A549 (cell line): ENCODE measurements around the gene CERS6. TPM values are rescaled to one million over a fixed set of nuclear protein-coding genes. Genes with fewer than 3 reads are reported as not detected.

Source experiments
- ATAC-seq, 2 experiments: fragments of 200-7000 bp in 1 of 2; fragments of >200 bp in 1 of 2; cut with Nextera tagmentation in 1 of 2; cut with Tn5 transposase in 1 of 2; 3 replicates each; pipeline versions ENCODE4 v1.8.0 to v1.9.1; 2018 to 2020; ENCODE audit warnings: mild to moderate bottlenecking in 1 of 2, moderate library complexity in 1 of 2
- CTCF ChIA-PET: fragments of 300-600 bp; sonication (Branson Sonifier 250); formaldehyde crosslinking; extraction: SDS; loops from one replicate; lab custom pipeline; 2021; ENCODE audit warnings: antibody characterized with exemption, inconsistent platforms; lab: Yijun Ruan, JAX
- POLR2A ChIA-PET: fragments of 350-600 bp; formaldehyde crosslinking; extraction: SDS; loops from one replicate; lab custom pipeline; 2021; ENCODE audit warnings: antibody characterized with exemption, inconsistent platforms; lab: Yijun Ruan, JAX
- DNase-seq, 2 experiments: peaks; one replicate each; pipeline versions ENCODE4 v3.0.0 to v3.0.0-alpha.2; 2011 to 2016; ENCODE audit warnings: low read depth in 1 of 2, low spot score in 1 of 2
- FAIRE-seq: peaks from 2 replicates; lab custom pipeline; 2011; peaks lifted over from hg19 to GRCh38; lab: Jason Lieb, UNC
- H3K27ac ChIP-seq, 2 experiments: fragments of >200 bp; sonication (Bioruptor Twin); formaldehyde crosslinking; 3 replicates each; pipeline ENCODE4 v1.5.1; 2016 to 2017
- H3K4me1 ChIP-seq: fragments of >200 bp; sonication (Bioruptor Twin); formaldehyde crosslinking; 3 replicates; pipeline ENCODE4 v1.6.1; 2016
- H3K4me2 ChIP-seq: fragments of >200 bp; sonication (Bioruptor Twin); formaldehyde crosslinking; 3 replicates; pipeline ENCODE4 v1.6.1; 2016
- H3K4me3 ChIP-seq: fragments of >200 bp; sonication (Bioruptor Twin); formaldehyde crosslinking; 3 replicates; pipeline ENCODE4 v1.5.1; 2016
- H3K9me3 ChIP-seq: fragments of >200 bp; sonication (Bioruptor Twin); formaldehyde crosslinking; 3 replicates; pipeline ENCODE4 v1.6.1; 2016
- CBX8 ChIP-seq: fragments of 200-600 bp; sonication (generic); IDR thresholded peaks from 2 replicates; pipeline ENCODE4 v1.6.1; 2016
- CTCF ChIP-seq: fragments of >200 bp; sonication (Bioruptor Twin); formaldehyde crosslinking; IDR thresholded peaks from 3 replicates; pipeline ENCODE4 v1.5.1; 2016
- EHMT2 ChIP-seq: fragments of 200-600 bp; sonication (generic); IDR thresholded peaks from 2 replicates; pipeline ENCODE4 v1.6.1; 2016; ENCODE audit warnings: antibody characterized with exemption, low read depth, mild to moderate bottlenecking, moderate library complexity
- EP300 ChIP-seq, 2 experiments: fragments of >200 bp; sonication (Bioruptor Twin); formaldehyde crosslinking; IDR thresholded peaks; 2 replicates in 1 of 2; 3 replicates in 1 of 2; pipeline ENCODE4 v1.6.1; 2016 to 2017
- FOXS1 ChIP-seq: fragments of 250-450 bp; sonication (Bioruptor Pico); IDR thresholded peaks from 2 replicates; pipeline ENCODE4 v1.5.0; 2020; ENCODE audit warnings: mild to moderate bottlenecking, moderate library complexity
- GATA3 ChIP-seq: IDR thresholded peaks from 2 replicates; pipeline ENCODE4 v1.6.1; 2012; ENCODE audit warnings: borderline replicate concordance
- HDAC2 ChIP-seq: fragments of 200-600 bp; sonication (generic); IDR thresholded peaks from 2 replicates; pipeline ENCODE4 v1.6.1; 2016
- HES2 ChIP-seq: fragments of >200 bp; sonication (Bioruptor Twin); formaldehyde crosslinking; IDR thresholded peaks from 2 replicates; pipeline ENCODE4 v1.6.1; 2016
- HEYL ChIP-seq: fragments of 250-450 bp; sonication (Bioruptor Pico); IDR thresholded peaks from 2 replicates; pipeline ENCODE4 v1.8.0; 2021; ENCODE audit warnings: mild to moderate bottlenecking, moderate library complexity
- HOXB13 ChIP-seq: fragments of 250-450 bp; sonication (Bioruptor Pico); IDR thresholded peaks from 2 replicates; pipeline ENCODE4 v1.5.0; 2020; ENCODE audit warnings: low read depth, mild to moderate bottlenecking, moderate library complexity
- KDM1A ChIP-seq: fragments of 200-600 bp; sonication (generic); IDR thresholded peaks from 2 replicates; pipeline ENCODE4 v1.6.1; 2016; ENCODE audit warnings: low read depth, mild to moderate bottlenecking
- KDM5A ChIP-seq: fragments of 200-600 bp; sonication (generic); IDR thresholded peaks from 2 replicates; pipeline ENCODE4 v1.6.1; 2016; ENCODE audit warnings: antibody characterized with exemption, mild to moderate bottlenecking
- MAZ ChIP-seq: fragments of 150-350 bp; IDR thresholded peaks from 2 replicates; pipeline ENCODE4 v1.6.1; 2014; ENCODE audit warnings: antibody characterized with exemption, low read depth, low read length, borderline replicate concordance
- MYC ChIP-seq: IDR thresholded peaks from 2 replicates; pipeline ENCODE4 v1.6.1; 2012; ENCODE audit warnings: mild to moderate bottlenecking, inconsistent platforms, low read length, improper control_type of control experiment, borderline replicate concordance
- NFE2L2 ChIP-seq: fragments of 150-350 bp; conservative IDR thresholded peaks from 2 replicates; pipeline ENCODE4 v1.6.1; 2014; ENCODE audit warnings: low read length
- NPAS2 ChIP-seq: fragments of 250-450 bp; sonication (Bioruptor Pico); IDR thresholded peaks from 2 replicates; pipeline ENCODE4 v1.8.0; 2022; ENCODE audit warnings: mild to moderate bottlenecking, moderate library complexity, borderline replicate concordance
- NR3C1 ChIP-seq: fragments of >200 bp; sonication (Bioruptor Twin); formaldehyde crosslinking; IDR thresholded peaks from 3 replicates; pipeline ENCODE4 v1.6.1; 2017
- PHF8 ChIP-seq: fragments of 200-600 bp; sonication (generic); IDR thresholded peaks from 2 replicates; pipeline ENCODE4 v1.6.1; 2016; ENCODE audit warnings: low read depth, mild to moderate bottlenecking, antibody characterized with exemption, moderate library complexity, borderline replicate concordance
- POLR2A ChIP-seq: IDR thresholded peaks from 2 replicates; pipeline ENCODE4 v1.6.1; 2012; ENCODE audit warnings: mild to moderate bottlenecking, low read length
- RAD21 ChIP-seq, 2 experiments: fragments of >200 bp in 1 of 2; sonication (Bioruptor Twin) in 1 of 2; formaldehyde crosslinking in 1 of 2; IDR thresholded peaks in 1 of 2; conservative IDR thresholded peaks in 1 of 2; 2 replicates in 1 of 2; 3 replicates in 1 of 2; pipeline ENCODE4 v1.6.1; 2012 to 2018; ENCODE audit warnings: inconsistent platforms in 1 of 2
- SMC3 ChIP-seq: fragments of >200 bp; sonication (Bioruptor Twin); formaldehyde crosslinking; IDR thresholded peaks from 3 replicates; pipeline ENCODE4 v1.6.1; 2018; ENCODE audit warnings: inconsistent platforms
- TFCP2L1 ChIP-seq: fragments of 250-450 bp; sonication (Bioruptor Pico); IDR thresholded peaks from 2 replicates; pipeline ENCODE4 v1.5.0; 2021; ENCODE audit warnings: mild to moderate bottlenecking
- ZFP36 ChIP-seq: fragments of 450-650 bp; IDR thresholded peaks from 2 replicates; pipeline ENCODE4 v1.6.1; 2014; ENCODE audit warnings: borderline replicate concordance; ENCODE audit not compliant: partially characterized antibody
- ZNF302 ChIP-seq: fragments of 250-450 bp; sonication (Bioruptor Pico); IDR thresholded peaks from 2 replicates; pipeline ENCODE4 v1.9.0; 2021; ENCODE audit warnings: inconsistent platforms, mild to moderate bottlenecking, moderate library complexity
- WGBS: methylation state at CpG from one replicate; pipeline ENCODE4 v1.1.6; 2017; ENCODE audit errors: missing lambda C conversion rate; 5-methylcytosine and 5-hydroxymethylcytosine counted together
- polyA plus RNA-seq, 4 experiments: library from polyadenylated mRNA; depleted of rRNA in 3 of 4; stranded (reverse); fragments of >200 nt; fragmentation: RNase III in 1 of 4; extraction: RNeasy Plus Mini Kit Qiagen cat#74134 plus additional on column Dnase treatment in 1 of 4; gene quantifications; 2 replicates in 3 of 4; 3 replicates in 1 of 4; pipeline ENCODE4 v1.2.3, GENCODE V29; 2011 to 2017
- TF ChIP-seq, protein P1 (sequence below): IDR thresholded peaks from 2 replicates; pipeline ENCODE4 v1.6.1; 2012
- TF ChIP-seq, protein P2 (sequence below): fragments of 250-450 bp; sonication (Bioruptor Pico); IDR thresholded peaks from 2 replicates; pipeline ENCODE4 v1.5.0; 2020; ENCODE audit warnings: low read depth, mild to moderate bottlenecking, moderate library complexity

Gene CERS6
- polyA plus RNA-seq, 2 of the 4 experiments (the other 2 are of a cell fraction), result 12.0 to 16.9 TPM

GRCh38 chr2:168434146-168434545 is 21.9 kb upstream of the CERS6 start (continued):
- no peak for TF ChIP-seq CTCF

GRCh38 chr2:168436840-168437239 is 19.2 kb upstream of the CERS6 start:
- Histone ChIP-seq H3K9me3 (no peaks in the 10 kb centered on the region), H3K27ac (no peak overlapping the region), H3K4me3 (no peak overlapping the region), H3K4me2 (no peak overlapping the region), H3K4me1 (no peaks in the 10 kb centered on the region)
- ATAC-seq, result no peak
- FAIRE-seq, result no peak
- CTCF ChIA-PET, result no interaction called here
- POLR2A ChIA-PET, result no interaction called here
- TF ChIP-seq NFE2L2, result no peak
- DNase-seq, result no peak

GRCh38 chr2:168438553-168438952 is 17.5 kb upstream of the CERS6 start:
- Histone ChIP-seq H3K4me3 (no peak overlapping the region), H3K4me1 (no peaks in the 10 kb centered on the region), H3K9me3 (no peaks in the 10 kb centered on the region), H3K4me2 (no peak overlapping the region), H3K27ac (no peak overlapping the region)
- FAIRE-seq, result no peak
- WGBS, result 84% methylated on average over 6 of the region's 6 CpGs
- TF ChIP-seq EHMT2 (no peak), NR3C1 (no peak)
- ChIA-PET CTCF (no interaction called here), POLR2A (no interaction called here)
- ATAC-seq, result no peak
- no peak for DNase-seq

DNA sequence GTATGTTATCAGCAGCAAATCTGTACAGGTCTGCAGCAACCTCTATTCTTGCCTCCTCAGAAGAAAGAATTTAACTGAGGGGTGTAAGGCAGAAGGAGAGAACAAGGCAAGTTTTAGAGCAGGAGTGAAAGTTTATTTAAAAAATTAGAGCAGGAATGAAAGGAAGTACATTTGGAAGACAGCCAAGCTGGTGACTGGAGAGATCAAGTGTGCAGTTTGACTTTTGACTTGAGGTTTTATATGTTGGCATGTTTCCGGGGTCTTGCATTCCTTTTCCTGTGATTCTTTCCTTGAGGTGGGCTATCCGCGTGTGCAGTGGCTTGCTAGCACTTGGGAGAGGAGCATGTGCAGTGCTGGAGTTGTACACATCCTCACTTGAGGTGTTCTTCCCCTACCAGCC is 16.5 kb upstream of the CERS6 start:
- ChIA-PET POLR2A (no interaction called here), CTCF (interaction anchor here (1.1 kb wide), 1 partner anchor 12 kb away, joined by 3 read pairs; no protein-coding TSS in a partner anchor)
- ATAC-seq (no peak), FAIRE-seq (no peak), DNase-seq (no peak)
- WGBS, result 90% methylated on average over 3 of the region's 3 CpGs
- no peak overlapping the region for H3K27ac ChIP-seq
- peaks cover 2% of the 10 kb centered on the region; the same call in 1 of the 3 replicates for H3K9me3 ChIP-seq
- no peaks in the 10 kb centered on the region for H3K4me1 ChIP-seq
- H3K4me2 ChIP-seq, result no peak overlapping the region
- H3K4me3 ChIP-seq, result no peak overlapping the region
- TF ChIP-seq ZNF302 (CRISPR knock-in tag) (no peak), NPAS2 (no peak), KDM5A (no peak), HES2 (no peak), SMC3 (no peak), HOXB13 (CRISPR knock-in tag) (no peak), NR3C1 (no peak), GATA3 (no peak), EHMT2 (no peak), HEYL (CRISPR knock-in tag) (no peak), RAD21 (conservative IDR thresholded peaks at IDR 0.05 in 1 of 2, IDR thresholded peaks at IDR 0.05 in 1 of 2) (no peak)
- TF ChIP-seq, protein P1, sequence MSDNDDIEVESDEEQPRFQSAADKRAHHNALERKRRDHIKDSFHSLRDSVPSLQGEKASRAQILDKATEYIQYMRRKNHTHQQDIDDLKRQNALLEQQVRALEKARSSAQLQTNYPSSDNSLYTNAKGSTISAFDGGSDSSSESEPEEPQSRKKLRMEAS, result no peak

- 51% methylated on average over 6 of the region's 6 CpGs for WGBS
- CTCF ChIA-PET, result interaction anchor here (0.6 to 1.0 kb wide), 2 partner anchors 15 to 95 kb away, joined by 3 read pairs; no protein-coding TSS in a partner anchor
- no peak for TF ChIP-seq ZFP36
- TF ChIP-seq, protein P2, sequence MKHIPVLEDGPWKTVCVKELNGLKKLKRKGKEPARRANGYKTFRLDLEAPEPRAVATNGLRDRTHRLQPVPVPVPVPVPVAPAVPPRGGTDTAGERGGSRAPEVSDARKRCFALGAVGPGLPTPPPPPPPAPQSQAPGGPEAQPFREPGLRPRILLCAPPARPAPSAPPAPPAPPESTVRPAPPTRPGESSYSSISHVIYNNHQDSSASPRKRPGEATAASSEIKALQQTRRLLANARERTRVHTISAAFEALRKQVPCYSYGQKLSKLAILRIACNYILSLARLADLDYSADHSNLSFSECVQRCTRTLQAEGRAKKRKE (CRISPR knock-in tag), result no peak
- no peak for TF ChIP-seq EP300 (IDR thresholded peaks at IDR 0.05)
- TF ChIP-seq NFE2L2, result no peak
- TF ChIP-seq MAZ, result no peak
- TF ChIP-seq KDM1A, result no peak
- TF ChIP-seq POLR2A, result no peak
- no peak for TF ChIP-seq MYC
- TF ChIP-seq TFCP2L1 (CRISPR knock-in tag), result no peak
- TF ChIP-seq FOXS1 (CRISPR knock-in tag), result no peak
- no peak for TF ChIP-seq CBX8
- no peak for TF ChIP-seq PHF8
- TF ChIP-seq RAD21 (conservative IDR thresholded peaks at IDR 0.05 in 1 of 2, IDR thresholded peaks at IDR 0.05 in 1 of 2), result no peak
- TF ChIP-seq HES2, result no peak
- no peak for TF ChIP-seq HOXB13 (CRISPR knock-in tag)
- no peak for TF ChIP-seq HEYL (CRISPR knock-in tag)
- TF ChIP-seq HDAC2, result no peak
- TF ChIP-seq GATA3, result no peak
- H3K9me3 ChIP-seq, result peaks cover 11% of the 10 kb centered on the region; the same call in 1 of the 3 replicates
- POLR2A ChIA-PET, result interaction anchor here (1.0 kb wide), 1 partner anchor 15 kb away, joined by 4 read pairs; the partner anchor contains the start of gene CERS6
- no peak for DNase-seq
- no peak overlapping the region for H3K4me3 ChIP-seq
- no peak overlapping the region for H3K4me2 ChIP-seq
- ATAC-seq, result no peak
- no peak overlapping the region for H3K27ac ChIP-seq
- no peaks in the 10 kb centered on the region for H3K4me1 ChIP-seq
- no peak for FAIRE-seq
Observed at GRCh38 chr2:168441214-168441872, 14.7 kb upstream of the CERS6 start.
